OCI-LY7 (cell line): ENCODE results near the gene TMEM242. TPM values are rescaled to one million over a fixed set of nuclear protein-coding genes. Genes with fewer than 3 reads are reported as not detected.

Experiments
- BruUV-seq: library from RNA; stranded (reverse); fragments of 400-500 nt; replicated peaks from 2 replicates; lab custom pipeline; 2021; lab: Mats Ljungman, UMichigan
- CTCF ChIA-PET: fragments of 300-600 bp; sonication (Branson Sonifier 250); formaldehyde crosslinking; loops from one replicate; lab custom pipeline; 2022; ENCODE audit warnings: antibody characterized with exemption; ENCODE audit not compliant: unreplicated experiment; lab: Charles Lee
- POLR2A ChIA-PET: fragments of 300-600 bp; sonication (Branson Sonifier 250); formaldehyde crosslinking; loops from one replicate; lab custom pipeline; 2022; ENCODE audit warnings: antibody characterized with exemption; lab: Charles Lee
- DNase-seq: peaks from one replicate; pipeline ENCODE4 v3.0.0-alpha.2; 2015; ENCODE audit warnings: low spot score
- H2AFZ ChIP-seq: fragments of 200-600 bp; sonication (generic), shearing (Covaris generic); 2 replicates; pipeline ENCODE4 v1.6.1; 2014; ENCODE audit warnings: mild to moderate bottlenecking, antibody characterized with exemption, low read length, moderate library complexity
- H3K27ac ChIP-seq: fragments of 200-600 bp; sonication (generic); 2 replicates; pipeline ENCODE4 v1.5.1; 2014; ENCODE audit warnings: mixed run types, low read depth, mild to moderate bottlenecking, moderate library complexity, low read length, inconsistent platforms; ENCODE audit not compliant: poor library complexity, severe bottlenecking
- H3K36me3 ChIP-seq: fragments of 200-600 bp; sonication (generic); 2 replicates; pipeline ENCODE4 v1.6.1; 2014; ENCODE audit warnings: mild to moderate bottlenecking, antibody characterized with exemption, low read length, moderate library complexity, mixed read lengths; ENCODE audit not compliant: insufficient read depth
- H3K4me1 ChIP-seq: fragments of 200-600 bp; sonication (generic); 2 replicates; pipeline ENCODE4 v1.5.1; 2014; ENCODE audit warnings: mild to moderate bottlenecking, low read length; ENCODE audit not compliant: insufficient read depth, poor library complexity, severe bottlenecking
- H3K4me2 ChIP-seq: fragments of 200-600 bp; sonication (generic); 2 replicates; pipeline ENCODE4 v1.6.1; 2014; ENCODE audit warnings: mild to moderate bottlenecking, low read length
- H3K4me3 ChIP-seq: fragments of 200-600 bp; sonication (generic); 2 replicates; pipeline ENCODE4 v1.5.1; 2014; ENCODE audit warnings: mild to moderate bottlenecking, low read depth, low read length; ENCODE audit not compliant: poor library complexity, severe bottlenecking
- H3K79me2 ChIP-seq: fragments of 200-600 bp; sonication (generic); 2 replicates; pipeline ENCODE4 v1.6.1; 2016; ENCODE audit warnings: low read depth, mild to moderate bottlenecking, low read length, moderate library complexity, mixed read lengths; ENCODE audit not compliant: insufficient read depth
- H3K9me2 ChIP-seq: fragments of 200-600 bp; sonication (generic); 2 replicates; pipeline ENCODE4 v1.6.1; 2016; ENCODE audit warnings: mild to moderate bottlenecking, low read length, mixed read lengths; ENCODE audit not compliant: insufficient read depth
- H3K9me3 ChIP-seq: fragments of 200-600 bp; sonication (generic); 2 replicates; pipeline ENCODE4 v1.6.1; 2014; ENCODE audit warnings: mild to moderate bottlenecking, mixed run types, low read length, mixed read lengths
- H4K20me1 ChIP-seq: fragments of 200-600 bp; sonication (generic); 2 replicates; pipeline ENCODE4 v1.6.1; 2014; ENCODE audit warnings: mild to moderate bottlenecking, antibody characterized with exemption, low read length, moderate library complexity, mixed read lengths; ENCODE audit not compliant: insufficient read depth
- EZH2phosphoT487 ChIP-seq: fragments of 200-600 bp; sonication (generic); IDR thresholded peaks from 2 replicates; pipeline ENCODE4 v1.6.1; 2018; ENCODE audit warnings: low read depth, borderline replicate concordance, mild to moderate bottlenecking, mixed run types, antibody characterized with exemption, low read length, moderate library complexity, mixed read lengths
- intact Hi-C: fragments of 100-400 bp; cut with micrococcal nuclease; formaldehyde crosslinking; loops from one replicate; pipeline ENCODE4 v1.10.0; 2022; ENCODE audit not compliant: unreplicated experiment
- total RNA-seq, 2 experiments: library from RNA; depleted of rRNA in 1 of 2; stranded (reverse); fragments of >200 nt in 1 of 2; shearing (Covaris generic) in 1 of 2; gene quantifications; 2 replicates each; pipeline ENCODE4 v1.2.3, GENCODE V29; 2014 to 2022
- TF ChIP-seq, protein P1 (sequence below): fragments of 200-600 bp; sonication (generic); conservative IDR thresholded peaks from 2 replicates; pipeline ENCODE4 v1.5.1; 2014; ENCODE audit warnings: mild to moderate bottlenecking, antibody characterized with exemption, low read length, moderate library complexity, mixed read lengths

The TMEM242 gene
- total RNA-seq, 2 experiments from 2014 or later: 4.5 to 9.2 TPM

DNA sequence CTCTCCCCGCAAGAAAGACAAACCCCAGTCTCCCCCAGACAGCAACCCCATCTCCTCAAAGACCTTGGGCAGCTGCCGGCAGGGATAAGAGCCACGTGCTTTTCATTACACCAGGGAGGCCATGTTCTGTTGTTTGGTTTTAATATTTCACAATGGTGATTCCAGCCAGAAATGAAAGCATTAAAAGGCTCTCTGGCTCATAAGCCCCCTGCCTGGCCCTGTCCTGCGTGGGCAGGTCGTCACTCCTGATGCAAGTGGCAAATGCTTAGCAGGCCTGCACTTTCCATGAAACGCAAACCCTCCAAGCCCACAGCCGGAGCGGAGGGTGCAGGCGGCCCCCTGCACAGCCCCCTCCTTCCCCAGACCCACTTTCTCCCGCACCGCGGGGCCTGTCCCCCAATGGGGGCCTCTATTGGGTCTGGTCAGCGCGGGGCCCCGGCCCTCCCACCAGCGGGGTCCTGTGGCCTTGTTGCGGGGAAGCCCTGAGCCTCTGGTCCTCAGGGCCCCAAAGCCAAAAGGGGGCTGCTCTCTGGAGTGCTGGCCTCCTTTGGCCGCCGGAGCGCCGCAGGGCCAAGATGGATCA is 77.2 kb downstream of the TMEM242 start:
- no peaks in the 10 kb centered on the region for H3K79me2 ChIP-seq
- no peaks in the 10 kb centered on the region for H3K4me1 ChIP-seq
- H4K20me1 ChIP-seq: no peaks in the 10 kb centered on the region
- no peaks in the 10 kb centered on the region for H3K9me2 ChIP-seq
- DNase-seq: no peak
- H3K27ac ChIP-seq: no peak overlapping the region
- intact Hi-C loops: no loop called here
- CTCF ChIA-PET: no interaction called here
- no TSS peak for BruUV-seq
- no peak overlapping the region for H3K4me2 ChIP-seq
- TF ChIP-seq, protein P1, sequence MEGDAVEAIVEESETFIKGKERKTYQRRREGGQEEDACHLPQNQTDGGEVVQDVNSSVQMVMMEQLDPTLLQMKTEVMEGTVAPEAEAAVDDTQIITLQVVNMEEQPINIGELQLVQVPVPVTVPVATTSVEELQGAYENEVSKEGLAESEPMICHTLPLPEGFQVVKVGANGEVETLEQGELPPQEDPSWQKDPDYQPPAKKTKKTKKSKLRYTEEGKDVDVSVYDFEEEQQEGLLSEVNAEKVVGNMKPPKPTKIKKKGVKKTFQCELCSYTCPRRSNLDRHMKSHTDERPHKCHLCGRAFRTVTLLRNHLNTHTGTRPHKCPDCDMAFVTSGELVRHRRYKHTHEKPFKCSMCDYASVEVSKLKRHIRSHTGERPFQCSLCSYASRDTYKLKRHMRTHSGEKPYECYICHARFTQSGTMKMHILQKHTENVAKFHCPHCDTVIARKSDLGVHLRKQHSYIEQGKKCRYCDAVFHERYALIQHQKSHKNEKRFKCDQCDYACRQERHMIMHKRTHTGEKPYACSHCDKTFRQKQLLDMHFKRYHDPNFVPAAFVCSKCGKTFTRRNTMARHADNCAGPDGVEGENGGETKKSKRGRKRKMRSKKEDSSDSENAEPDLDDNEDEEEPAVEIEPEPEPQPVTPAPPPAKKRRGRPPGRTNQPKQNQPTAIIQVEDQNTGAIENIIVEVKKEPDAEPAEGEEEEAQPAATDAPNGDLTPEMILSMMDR: no peak
- no peak for TF ChIP-seq EZH2phosphoT487
- peaks cover 7% of the 10 kb centered on the region; the same call in 1 of the 2 replicates for H3K9me3 ChIP-seq
- H3K4me3 ChIP-seq: no peak overlapping the region
- H3K36me3 ChIP-seq: no peaks in the 10 kb centered on the region
- POLR2A ChIA-PET: no interaction called here
- no peak overlapping the region for H2AFZ ChIP-seq

DNA sequence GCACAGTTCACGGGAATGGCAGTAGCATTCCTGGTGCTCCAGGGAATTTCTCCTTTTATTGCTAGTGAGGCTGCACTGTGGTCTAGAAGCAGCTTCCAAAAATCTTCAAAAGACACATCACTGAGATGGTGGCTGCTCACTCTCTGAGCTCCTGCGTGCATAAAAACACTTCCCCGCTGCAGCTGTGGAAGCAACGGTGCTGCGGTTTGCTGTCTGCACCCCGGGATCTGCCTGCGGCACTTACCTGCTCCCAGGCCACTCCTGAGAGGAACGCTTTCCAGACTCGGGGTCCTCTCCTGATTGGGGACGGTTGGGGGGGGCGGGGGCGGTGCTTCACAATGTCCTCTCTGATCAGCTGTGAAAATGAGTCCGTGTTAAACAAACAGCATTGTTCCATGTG is 77.9 kb downstream of the TMEM242 start:
- no peaks in the 10 kb centered on the region for H3K36me3 ChIP-seq
- no peak for DNase-seq
- H3K9me3 ChIP-seq: peaks cover 7% of the 10 kb centered on the region; the same call in 1 of the 2 replicates
- TF ChIP-seq EZH2phosphoT487: no peak
- TF ChIP-seq, protein P1: no peak
- no peak overlapping the region for H3K4me3 ChIP-seq
- CTCF ChIA-PET: no interaction called here
- no peaks in the 10 kb centered on the region for H3K9me2 ChIP-seq
- H2AFZ ChIP-seq: no peak overlapping the region
- no peak overlapping the region for H3K4me2 ChIP-seq
- POLR2A ChIA-PET: no interaction called here
- no peaks in the 10 kb centered on the region for H3K79me2 ChIP-seq
- BruUV-seq: no TSS peak
- H3K27ac ChIP-seq: no peak overlapping the region
- intact Hi-C loops: no loop called here
- H4K20me1 ChIP-seq: no peaks in the 10 kb centered on the region
- no peaks in the 10 kb centered on the region for H3K4me1 ChIP-seq

DNA sequence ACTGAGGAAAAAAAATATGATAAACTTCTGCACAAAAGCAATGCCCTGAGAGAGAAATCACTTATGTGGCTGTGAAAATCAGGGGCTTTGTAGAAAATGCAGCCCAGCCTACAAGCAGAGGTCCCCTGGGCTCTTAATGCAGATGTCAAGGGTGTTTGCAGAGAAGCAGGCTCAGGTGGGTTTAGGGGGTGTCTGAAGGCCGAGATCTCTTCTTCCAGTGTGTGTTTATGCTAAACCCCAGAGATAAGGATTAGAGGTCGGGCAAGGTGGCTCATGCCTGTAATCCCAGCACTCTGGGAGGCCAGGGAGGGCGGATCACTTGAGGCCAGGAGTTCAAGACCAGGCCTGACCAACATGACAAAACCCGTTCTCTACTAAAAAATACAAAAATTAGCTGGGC is 78.5 kb downstream of the TMEM242 start:
- intact Hi-C loops: no loop called here
- Histone ChIP-seq H3K36me3 (no peaks in the 10 kb centered on the region), H3K9me3 (peaks cover 7% of the 10 kb centered on the region; the same call in 1 of the 2 replicates), H4K20me1 (no peaks in the 10 kb centered on the region), H3K79me2 (no peaks in the 10 kb centered on the region), H3K4me2 (no peak overlapping the region), H2AFZ (no peak overlapping the region), H3K9me2 (no peaks in the 10 kb centered on the region), H3K4me1 (no peaks in the 10 kb centered on the region), H3K27ac (no peak overlapping the region), H3K4me3 (no peak overlapping the region)
- DNase-seq: no peak
- ChIA-PET CTCF (no interaction called here), POLR2A (no interaction called here)
- TF ChIP-seq, protein P1: no peak
- TF ChIP-seq EZH2phosphoT487: no peak
- no TSS peak for BruUV-seq
